Adrenal gland (tissue), 12 donors: ENCODE measurements around the gene ARHGAP21. TPM values are rescaled to one million over a fixed set of nuclear protein-coding genes. Genes with fewer than 3 reads are reported as not detected.

Source experiments
- DNase-seq, 7 donors: peaks; one replicate each; pipeline ENCODE4 v3.0.0-alpha.2; 2019 to 2020
- H3K27ac ChIP-seq, 5 donors: fragments of 200-600 bp; sonication (generic) in 4 of 5; 1 replicate in 3 of 5; 2 replicates in 2 of 5; pipeline versions ENCODE4 v1.5.1 to v1.8.0; 2016 to 2020; ENCODE audit warnings: mild to moderate bottlenecking in 1 of 5
- H3K27me3 ChIP-seq: fragments of 200-600 bp; 2 replicates; pipeline ENCODE4 v1.8.0; 2021
- H3K36me3 ChIP-seq, 2 donors: fragments of 200-600 bp; replicated peaks in 1 of 2; 1 replicate in 1 of 2; 2 replicates in 1 of 2; pipeline versions ENCODE4 v1.5.1 to v1.8.0; 2018 to 2022
- H3K4me1 ChIP-seq, 2 donors: fragments of 200-600 bp; replicated peaks in 1 of 2; 1 replicate in 1 of 2; 2 replicates in 1 of 2; pipeline versions ENCODE4 v1.5.1 to v1.8.0; 2018 to 2021
- H3K4me3 ChIP-seq, 4 donors: fragments of 200-600 bp; sonication (generic) in 3 of 4; one replicate each; pipeline ENCODE4 v1.5.1; 2016 to 2018
- H3K9me3 ChIP-seq, 3 donors: fragments of 200-600 bp; sonication (generic) in 1 of 3; replicated peaks in 1 of 3; 1 replicate in 2 of 3; 2 replicates in 1 of 3; pipeline versions ENCODE4 v1.5.1 to v1.8.0; 2016 to 2021
- POLR2A ChIP-seq, 2 donors: fragments of 450-650 bp; IDR thresholded peaks; one replicate each; pipeline ENCODE4 v1.6.1; 2017; ENCODE audit warnings: antibody characterized with exemption in 2 of 2, mild to moderate bottlenecking in 2 of 2, moderate library complexity in 1 of 2
- WGBS, 4 donors: extraction: QIAGEN DNeasy Blood & Tissue Kit in 2 of 4; methylation state at CpG; one replicate each; pipeline versions ENCODE4 v1.1.5 to v1.1.7; 2013 to 2017; 5-methylcytosine and 5-hydroxymethylcytosine counted together
- intact Hi-C, 2 donors: fragments of 100-400 bp; cut with DNase I; formaldehyde crosslinking; loops; one replicate each; pipeline versions ENCODE4 v1.14.1 to v1.15.0; 2022 to 2023
- polyA plus RNA-seq, 3 donors: library from polyadenylated mRNA; stranded (reverse); fragments of 200-250 nt in 2 of 3; fragments of 350-450 nt in 1 of 3; fragmentation: Illumina TruSeq in 1 of 3; extraction: RNeasy Lipid Tissue Mini Kit (QIAGEN cat#74804) in 1 of 3; gene quantifications; one replicate each; pipeline ENCODE4 v1.2.3, GENCODE V29; 2013 to 2014
- total RNA-seq, 9 donors: library from RNA; depleted of rRNA in 4 of 9; stranded (reverse); fragments of >200 nt in 4 of 9; fragments of 120-200 nt in 1 of 9; fragmentation: NEBNext Ultra II Directional in 1 of 9; extraction: Animal tissue kit (Norgen Biotek cat#: 25700) in 1 of 9; gene quantifications; one replicate each; pipeline versions ENCODE4 v1.1.0 to v1.2.4, GENCODE V29; 2013 to 2023
- TF ChIP-seq, protein P1 (sequence below), 6 experiments: fragments of 450-650 bp in 4 of 6; fragments of 200-600 bp in 2 of 6; sonication (generic) in 1 of 6; IDR thresholded peaks; 1 replicate in 5 of 6; 2 replicates in 1 of 6; pipeline versions ENCODE4 v1.5.1 to v1.8.0; 2016 to 2021; ENCODE audit warnings: antibody characterized with exemption in 6 of 6, mild to moderate bottlenecking in 2 of 6, moderate library complexity in 1 of 6
- donor health status: healthy with polysubstance abuse.
- donor health status: Bipolar disorder and iron deficiency.
- donor health status: DM: yes; HTN: yes; CAD: no.
- donor health status: DM: no; HTN: no; CAD: no.
- donor health status: DM: no; HTN: no; CAD: no.
- donor health status: DM: yes; HTN: yes; CAD: no.

The ARHGAP21 gene
- total and polyA plus RNA-seq, 12 donors, result 45.2 to 160 (median 107) TPM

DNA sequence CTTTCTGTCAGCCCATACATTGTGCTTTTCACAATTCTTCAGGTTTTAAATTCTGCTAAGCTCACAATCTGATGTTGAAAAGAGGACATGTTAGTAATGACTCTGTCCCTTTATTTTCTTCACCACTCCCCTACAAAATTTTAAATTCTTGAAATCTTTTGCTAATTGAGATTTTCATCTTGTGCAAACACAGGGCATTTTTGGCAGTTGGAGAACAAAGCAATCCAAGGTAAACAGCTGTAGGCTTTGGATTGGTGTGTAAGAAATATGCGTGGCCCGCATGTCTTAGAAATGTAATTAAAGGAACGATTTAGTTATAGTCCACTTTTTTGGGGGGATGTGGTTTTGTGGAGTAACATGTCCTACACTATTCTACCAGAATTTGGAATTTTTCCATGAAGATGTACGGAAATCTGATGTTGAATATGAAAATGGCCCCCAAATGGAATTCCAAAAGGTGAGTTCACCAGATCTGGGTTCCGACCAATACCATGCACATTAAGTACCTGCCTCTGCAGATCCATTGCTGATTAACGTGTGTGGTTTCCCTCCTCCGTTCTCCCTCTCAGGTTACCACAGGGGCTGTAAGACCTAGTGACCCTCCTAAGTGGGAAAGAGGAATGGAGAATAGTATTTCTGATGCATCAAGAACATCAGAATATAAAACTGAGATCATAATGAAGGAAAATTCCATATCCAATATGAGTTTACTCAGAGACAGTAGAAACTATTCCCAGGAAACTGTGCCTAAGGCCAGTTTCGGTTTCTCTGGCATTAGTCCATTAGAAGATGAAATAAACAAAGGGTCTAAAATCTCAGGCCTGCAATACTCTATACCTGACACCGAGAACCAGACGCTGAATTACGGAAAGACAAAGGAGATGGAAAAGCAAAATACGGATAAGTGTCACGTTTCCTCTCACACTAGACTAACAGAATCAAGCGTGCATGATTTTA lies 181.1 kb downstream of the ARHGAP21 start:
- no peaks in the 10 kb centered on the region for H3K4me1 ChIP-seq
- WGBS, 4 donors, result 89 to 93% (median 90%) methylated on average over 14 of the region's 14 CpGs
- H3K36me3 ChIP-seq, result peaks cover 0 to 47% of the 10 kb centered on the region in 2 donors
- H3K27me3 ChIP-seq, result no peaks in the 10 kb centered on the region
- intact Hi-C loops, result no loop called here
- no peaks in the 10 kb centered on the region for H3K9me3 ChIP-seq
- TF ChIP-seq, protein P1, sequence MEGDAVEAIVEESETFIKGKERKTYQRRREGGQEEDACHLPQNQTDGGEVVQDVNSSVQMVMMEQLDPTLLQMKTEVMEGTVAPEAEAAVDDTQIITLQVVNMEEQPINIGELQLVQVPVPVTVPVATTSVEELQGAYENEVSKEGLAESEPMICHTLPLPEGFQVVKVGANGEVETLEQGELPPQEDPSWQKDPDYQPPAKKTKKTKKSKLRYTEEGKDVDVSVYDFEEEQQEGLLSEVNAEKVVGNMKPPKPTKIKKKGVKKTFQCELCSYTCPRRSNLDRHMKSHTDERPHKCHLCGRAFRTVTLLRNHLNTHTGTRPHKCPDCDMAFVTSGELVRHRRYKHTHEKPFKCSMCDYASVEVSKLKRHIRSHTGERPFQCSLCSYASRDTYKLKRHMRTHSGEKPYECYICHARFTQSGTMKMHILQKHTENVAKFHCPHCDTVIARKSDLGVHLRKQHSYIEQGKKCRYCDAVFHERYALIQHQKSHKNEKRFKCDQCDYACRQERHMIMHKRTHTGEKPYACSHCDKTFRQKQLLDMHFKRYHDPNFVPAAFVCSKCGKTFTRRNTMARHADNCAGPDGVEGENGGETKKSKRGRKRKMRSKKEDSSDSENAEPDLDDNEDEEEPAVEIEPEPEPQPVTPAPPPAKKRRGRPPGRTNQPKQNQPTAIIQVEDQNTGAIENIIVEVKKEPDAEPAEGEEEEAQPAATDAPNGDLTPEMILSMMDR (IDR thresholded peaks at IDR 0.05), result no peak
- no peak for TF ChIP-seq POLR2A (IDR thresholded peaks at IDR 0.05)
- no peak overlapping the region for H3K27ac ChIP-seq
- H3K4me3 ChIP-seq, result no peak overlapping the region
- DNase-seq, result no peak

DNA sequence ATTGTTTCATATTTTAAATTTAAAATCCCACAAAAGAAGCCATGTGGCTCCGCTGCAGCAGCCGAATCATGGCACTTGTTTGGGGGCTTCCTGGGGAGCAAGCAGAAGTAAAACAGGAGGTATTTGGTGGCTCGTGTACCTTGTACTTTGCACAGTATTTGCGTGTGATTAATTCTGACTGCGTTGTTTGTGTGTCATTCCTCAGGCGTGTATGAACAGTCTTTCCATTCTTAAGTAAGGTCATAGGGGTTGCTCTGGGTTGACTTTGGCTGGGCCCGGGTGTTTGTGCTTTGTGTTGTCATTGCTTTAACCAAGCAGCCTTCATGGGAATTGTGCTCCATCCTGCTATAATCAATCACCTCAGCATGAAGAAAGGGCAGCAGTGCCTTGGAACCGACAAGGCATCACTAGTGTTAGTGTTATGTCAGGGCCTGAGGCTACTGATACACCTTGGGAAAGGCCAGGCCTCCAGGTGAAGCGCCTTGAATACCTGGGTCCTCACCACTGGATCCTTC lies 182.4 kb downstream of the ARHGAP21 start:
- Histone ChIP-seq H3K9me3 (no peaks in the 10 kb centered on the region), H3K27me3 (no peaks in the 10 kb centered on the region), H3K4me1 (no peaks in the 10 kb centered on the region), H3K4me3 (no peak overlapping the region), H3K36me3 (peaks cover 0 to 56% of the 10 kb centered on the region in 2 donors), H3K27ac (no peak overlapping the region)
- intact Hi-C loops, result no loop called here
- WGBS, 4 donors, result 84 to 90% (median 87%) methylated on average over 9 of the region's 9 CpGs
- TF ChIP-seq, protein P1 (IDR thresholded peaks at IDR 0.05), result no peak
- TF ChIP-seq POLR2A (IDR thresholded peaks at IDR 0.05), result no peak
- peak in 1 of 7 donors; percentile 18 for DNase-seq

DNA sequence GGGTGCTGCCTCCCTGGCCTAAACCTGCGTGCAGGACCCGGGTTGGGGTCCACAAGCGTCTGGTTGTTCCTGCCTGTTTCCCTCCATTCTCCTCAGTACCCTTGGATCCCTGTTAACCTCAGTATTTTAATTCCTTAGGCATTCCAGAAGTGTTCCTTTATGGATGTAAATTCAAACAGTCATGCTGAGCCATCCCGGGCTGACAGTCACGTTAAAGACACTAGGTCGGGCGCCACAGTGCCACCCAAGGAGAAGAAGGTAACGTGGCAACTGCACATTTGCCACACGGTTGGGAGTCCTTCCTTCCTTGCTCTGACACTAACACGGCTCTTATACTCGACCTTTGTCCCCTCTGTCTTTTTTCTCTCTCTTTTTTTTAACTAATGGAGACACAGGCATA lies 187.1 kb downstream of the ARHGAP21 start:
- DNase-seq, result peak in 1 of 7 donors; percentile 41
- TF ChIP-seq, protein P1 (IDR thresholded peaks at IDR 0.05), result no peak
- no peak for TF ChIP-seq POLR2A (IDR thresholded peaks at IDR 0.05)
- Histone ChIP-seq H3K4me1 (peaks cover 4 to 8% of the 10 kb centered on the region in 2 donors), H3K27me3 (no peaks in the 10 kb centered on the region), H3K4me3 (no peak overlapping the region), H3K27ac (no peak overlapping the region), H3K9me3 (no peaks in the 10 kb centered on the region), H3K36me3 (peaks cover 0 to 68% of the 10 kb centered on the region in 2 donors)
- intact Hi-C loops, result no loop called here
- WGBS, 4 donors, result 84 to 90% (median 88%) methylated on average over 11 of the region's 11 CpGs

DNA sequence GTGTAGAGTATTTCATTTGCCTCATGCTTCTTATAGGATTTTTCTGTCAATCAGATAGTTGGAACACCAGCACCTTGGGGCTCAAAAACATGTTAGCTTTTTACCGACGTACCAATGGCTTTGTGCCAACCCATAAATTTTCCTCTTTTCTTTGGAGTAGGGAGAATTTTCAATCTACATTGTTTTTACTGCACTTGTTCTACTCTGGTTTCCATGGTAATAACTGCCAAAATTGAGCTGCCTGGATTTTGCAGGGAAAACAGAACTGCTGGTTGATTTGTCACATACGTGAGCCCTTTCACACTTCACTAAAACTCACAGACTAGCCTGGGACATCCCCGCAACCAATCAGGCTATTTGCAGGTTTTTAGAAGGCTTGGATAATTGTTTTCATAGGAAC lies 189.7 kb downstream of the ARHGAP21 start:
- H3K27ac ChIP-seq, result no peak overlapping the region
- H3K4me3 ChIP-seq, result no peak overlapping the region
- intact Hi-C loops, result no loop called here
- H3K4me1 ChIP-seq, result peaks cover 4 to 8% of the 10 kb centered on the region in 2 donors
- 51 to 72% (median 64%) methylated on average over 4 of the region's 4 CpGs for WGBS, 4 donors
- TF ChIP-seq POLR2A (IDR thresholded peaks at IDR 0.05), result no peak
- TF ChIP-seq, protein P1 (IDR thresholded peaks at IDR 0.05), result no peak
- peaks cover 0 to 60% of the 10 kb centered on the region in 2 donors for H3K36me3 ChIP-seq
- no peaks in the 10 kb centered on the region for H3K9me3 ChIP-seq
- DNase-seq, result peak in 1 of 7 donors; percentile 2
- no peaks in the 10 kb centered on the region for H3K27me3 ChIP-seq
